K562 (cell line): ENCODE data around the gene RNF186. TPM values are rescaled to one million over a fixed set of nuclear protein-coding genes. Genes with fewer than 3 reads are reported as not detected.

ENCODE experiments used
- CUX1 ChIP-seq: fragments of 200-800 bp; sonication (Bioruptor generic); IDR thresholded peaks from 2 replicates; pipeline ENCODE4 v1.6.1; 2016; ENCODE audit warnings: missing genetic modification characterization, missing compliant biosample characterization
- GATAD2B ChIP-seq: fragments of 450-650 bp; IDR thresholded peaks from 2 replicates; pipeline ENCODE4 v1.6.1; 2017; ENCODE audit warnings: mild to moderate bottlenecking, borderline replicate concordance
- MYBL2 ChIP-seq, 2 experiments: fragments of 450-650 bp in 1 of 2; sonication (generic) in 1 of 2; formaldehyde crosslinking in 1 of 2; IDR thresholded peaks; 2 replicates each; pipeline versions ENCODE4 v1.6.1 to v1.8.1; 2017 to 2022; ENCODE audit warnings: borderline replicate concordance in 1 of 2, inconsistent platforms in 1 of 2, low read depth in 1 of 2, mild to moderate bottlenecking in 1 of 2, missing genetic modification reagents in 1 of 2, moderate library complexity in 1 of 2
- NFE2L1 ChIP-seq: fragments of 450-650 bp; IDR thresholded peaks from 2 replicates; pipeline ENCODE4 v1.6.1; 2016; ENCODE audit warnings: missing genetic modification characterization, low read depth, mild to moderate bottlenecking, missing compliant biosample characterization, moderate library complexity, borderline replicate concordance
- PRMT5 ChIP-seq: sonication (generic); formaldehyde crosslinking; IDR thresholded peaks from 2 replicates; pipeline ENCODE4 v1.5.0; 2020; ENCODE audit warnings: missing genetic modification reagents
- TGIF2 ChIP-seq: sonication (generic); formaldehyde crosslinking; IDR thresholded peaks from 2 replicates; pipeline ENCODE4 v1.8.1; 2022; ENCODE audit warnings: mild to moderate bottlenecking, missing genetic modification reagents, moderate library complexity
- ZNF124 ChIP-seq: sonication (generic); formaldehyde crosslinking; IDR thresholded peaks from 2 replicates; pipeline ENCODE4 v1.8.1; 2022; ENCODE audit warnings: missing genetic modification reagents
- ZNF143 ChIP-seq: sonication (generic); formaldehyde crosslinking; IDR thresholded peaks from 2 replicates; pipeline ENCODE4 v1.9.0; 2022; ENCODE audit warnings: mild to moderate bottlenecking, missing genetic modification reagents
- ZNF311 ChIP-seq: fragments of 250-450 bp; sonication (Bioruptor Pico); IDR thresholded peaks from 2 replicates; pipeline ENCODE4 v1.4.0; 2020; ENCODE audit warnings: mild to moderate bottlenecking, moderate library complexity
- polyA plus RNA-seq, 8 experiments: library from polyadenylated mRNA; depleted of rRNA in 4 of 8; stranded (reverse) in 5 of 8; unstranded in 3 of 8; fragments of >200 nt; fragmentation: Nextera tagmentation in 2 of 8; fragmentation: Illumina TruSeq in 1 of 8; extraction: Ambion mirVana in 2 of 8; extraction: Trizol in 1 of 8; gene quantifications; 2 replicates each; pipeline versions ENCODE4 v1.2.1 to v1.2.3, GENCODE V29; 2011 to 2014; ENCODE audit warnings: inconsistent platforms in 1 of 8, missing spikeins in 1 of 8
- total RNA-seq, 7 experiments: library from RNA; depleted of rRNA in 6 of 7; stranded (reverse); fragments of >200 nt in 6 of 7; fragmentation: Illumina TruSeq in 2 of 7; extraction: Trizol in 2 of 7; gene quantifications; 2 replicates each; pipeline versions ENCODE4 v1.2.1 to v1.2.3, GENCODE V29; 2011 to 2021; ENCODE audit warnings: low replicate concordance in 1 of 7

Gene RNF186
- total and polyA plus RNA-seq, 9 of the 15 experiments (the other 6 are each of a cell fraction or from before 2014, with no cell fraction given): not detected

GRCh38 chr1:19860418-19860817 lies 45.3 kb upstream of the RNF186 start (continued):
- TF ChIP-seq CUX1 (CRISPR knock-in tag): no peak
- TF ChIP-seq MYBL2 (IDR thresholded peaks at IDR 0.05; ENCODE audit: low read depth): no peak
- TF ChIP-seq MYBL2 (CRISPR knock-in tag; IDR thresholded peaks at IDR 0.05; ENCODE audit: borderline replicate concordance): no peak
- TF ChIP-seq ZNF143 (CRISPR knock-in tag): no peak
- no peak for TF ChIP-seq TGIF2 (CRISPR knock-in tag)
- no peak for TF ChIP-seq ZNF311
- TF ChIP-seq PRMT5 (CRISPR knock-in tag): no peak
- no peak for TF ChIP-seq ZNF124 (CRISPR knock-in tag)
- no peak for TF ChIP-seq NFE2L1 (tag)
- no peak for TF ChIP-seq GATAD2B
